ENCODE data around the gene PRKD1. TPM values are rescaled to one million over a fixed set of nuclear protein-coding genes. Genes with fewer than 3 reads are reported as not detected.

Gene PRKD1
- total RNA-seq, 1 donor = 28.6 TPM

- Histone ChIP-seq H3K27me3 (ENCODE audit: insufficient read depth, low read length) (no peaks in the 10 kb centered on the region), H3K36me3 (ENCODE audit: insufficient read depth, low read length) (no peaks in the 10 kb centered on the region), H3K4me3 (ENCODE audit: insufficient read depth, low read length) (no peak overlapping the region), H3K4me1 (ENCODE audit: insufficient read depth, low read length) (peaks cover 7% of the 10 kb centered on the region), H4K20me1 (ENCODE audit: insufficient read depth, low read length) (peaks cover 26% of the 10 kb centered on the region), H3K79me2 (ENCODE audit: insufficient read depth, low read length) (peaks cover 66% of the 10 kb centered on the region), H3K4me2 (ENCODE audit: insufficient read depth, low read length) (no peak overlapping the region), H3K9me3 (ENCODE audit: low read depth, low read length) (no peaks in the 10 kb centered on the region), H3K27ac (ENCODE audit: low read depth, low read length) (no peak overlapping the region), H2AFZ (ENCODE audit: low read length) (no peak overlapping the region)
- TF ChIP-seq CTCF (IDR thresholded peaks at IDR 0.05; ENCODE audit: extremely low read depth, low read depth, low read length) = no peak
- DNase-seq (ENCODE audit: insufficient read length, low spot score, missing footprints) = no peak
Measured at GRCh38 chr14:29803045-29803444, 124.6 kb downstream of the PRKD1 start.

GRCh38 chr14:29802211-29802610 is 125.4 kb downstream of the PRKD1 start:
- no peak overlapping the region for H3K27ac ChIP-seq (ENCODE audit: low read depth, low read length)
- DNase-seq (ENCODE audit: insufficient read length, low spot score, missing footprints) = no peak
- peaks cover 72% of the 10 kb centered on the region for H3K79me2 ChIP-seq (ENCODE audit: insufficient read depth, low read length)
- H3K4me1 ChIP-seq (ENCODE audit: insufficient read depth, low read length) = peaks cover 7% of the 10 kb centered on the region
- no peak overlapping the region for H2AFZ ChIP-seq (ENCODE audit: low read length)
- no peaks in the 10 kb centered on the region for H3K9me3 ChIP-seq (ENCODE audit: low read depth, low read length)
- H3K4me2 ChIP-seq (ENCODE audit: insufficient read depth, low read length) = no peak overlapping the region
- no peak for TF ChIP-seq CTCF (IDR thresholded peaks at IDR 0.05; ENCODE audit: extremely low read depth, low read depth, low read length)
- H3K4me3 ChIP-seq (ENCODE audit: insufficient read depth, low read length) = no peak overlapping the region
- H3K27me3 ChIP-seq (ENCODE audit: insufficient read depth, low read length) = no peaks in the 10 kb centered on the region
- no peaks in the 10 kb centered on the region for H3K36me3 ChIP-seq (ENCODE audit: insufficient read depth, low read length)
- H4K20me1 ChIP-seq (ENCODE audit: insufficient read depth, low read length) = peaks cover 29% of the 10 kb centered on the region

GRCh38 chr14:29800961-29801360 is 126.7 kb downstream of the PRKD1 start:
- peaks cover 3% of the 10 kb centered on the region for H3K4me1 ChIP-seq (ENCODE audit: insufficient read depth, low read length)
- H3K4me2 ChIP-seq (ENCODE audit: insufficient read depth, low read length) = no peak overlapping the region
- peak; percentile 30 for TF ChIP-seq CTCF (IDR thresholded peaks at IDR 0.05; ENCODE audit: extremely low read depth, low read depth, low read length)
- peaks cover 24% of the 10 kb centered on the region for H4K20me1 ChIP-seq (ENCODE audit: insufficient read depth, low read length)
- H3K4me3 ChIP-seq (ENCODE audit: insufficient read depth, low read length) = no peak overlapping the region
- no peak overlapping the region for H3K27ac ChIP-seq (ENCODE audit: low read depth, low read length)
- no peaks in the 10 kb centered on the region for H3K27me3 ChIP-seq (ENCODE audit: insufficient read depth, low read length)
- H3K36me3 ChIP-seq (ENCODE audit: insufficient read depth, low read length) = no peaks in the 10 kb centered on the region
- no peak overlapping the region for H2AFZ ChIP-seq (ENCODE audit: low read length)
- DNase-seq (ENCODE audit: insufficient read length, low spot score, missing footprints) = no peak
- H3K9me3 ChIP-seq (ENCODE audit: low read depth, low read length) = no peaks in the 10 kb centered on the region
- H3K79me2 ChIP-seq (ENCODE audit: insufficient read depth, low read length) = peaks cover 77% of the 10 kb centered on the region

GRCh38 chr14:29799464-29800095 is 128.1 kb downstream of the PRKD1 start:
- no peaks in the 10 kb centered on the region for H3K4me1 ChIP-seq (ENCODE audit: insufficient read depth, low read length)
- no peaks in the 10 kb centered on the region for H3K36me3 ChIP-seq (ENCODE audit: insufficient read depth, low read length)
- H3K27me3 ChIP-seq (ENCODE audit: insufficient read depth, low read length) = no peaks in the 10 kb centered on the region
- no peak overlapping the region for H3K27ac ChIP-seq (ENCODE audit: low read depth, low read length)
- H3K9me3 ChIP-seq (ENCODE audit: low read depth, low read length) = no peaks in the 10 kb centered on the region
- H3K4me2 ChIP-seq (ENCODE audit: insufficient read depth, low read length) = no peak overlapping the region
- no peak overlapping the region for H3K4me3 ChIP-seq (ENCODE audit: insufficient read depth, low read length)
- H2AFZ ChIP-seq (ENCODE audit: low read length) = no peak overlapping the region
- DNase-seq (ENCODE audit: insufficient read length, low spot score, missing footprints) = no peak
- TF ChIP-seq CTCF (IDR thresholded peaks at IDR 0.05; ENCODE audit: extremely low read depth, low read depth, low read length) = no peak
- peaks cover 76% of the 10 kb centered on the region for H3K79me2 ChIP-seq (ENCODE audit: insufficient read depth, low read length)
- peaks cover 13% of the 10 kb centered on the region for H4K20me1 ChIP-seq (ENCODE audit: insufficient read depth, low read length)
